Measurements from ENCODE around the gene IL32.

GRCh38 chr16:3023669-3024478, 41.6 kb upstream of the IL32 start, which contains the start of the genes HCFC1R1 and THOC6:
- TF ChIP-seq CTCF (IDR thresholded peaks at IDR 0.05; ENCODE audit: low read length), result no peak
- TF ChIP-seq EZH2 (optimal IDR thresholded peaks at IDR 0.05; ENCODE audit: low read depth, low read length), result no peak
- no peak for TF ChIP-seq EZH2phosphoT487 (IDR thresholded peaks at IDR 0.05; ENCODE audit: low read length)
